HG02763 (cell line): ENCODE data around the gene ACSL5.
"Not testable (repeated sequence)": the region's sequence is repeated elsewhere in the genome, so short reads cannot be mapped to it uniquely, and the experiment has no call there.

Experiments
- ATAC-seq: cut with Tn5 transposase; IDR thresholded peaks from one replicate; pipeline ENCODE4 v1.9.1; 2021; ENCODE audit warnings: mild to moderate bottlenecking, moderate library complexity; ENCODE audit not compliant: unreplicated experiment

The ACSL5 gene

DNA sequence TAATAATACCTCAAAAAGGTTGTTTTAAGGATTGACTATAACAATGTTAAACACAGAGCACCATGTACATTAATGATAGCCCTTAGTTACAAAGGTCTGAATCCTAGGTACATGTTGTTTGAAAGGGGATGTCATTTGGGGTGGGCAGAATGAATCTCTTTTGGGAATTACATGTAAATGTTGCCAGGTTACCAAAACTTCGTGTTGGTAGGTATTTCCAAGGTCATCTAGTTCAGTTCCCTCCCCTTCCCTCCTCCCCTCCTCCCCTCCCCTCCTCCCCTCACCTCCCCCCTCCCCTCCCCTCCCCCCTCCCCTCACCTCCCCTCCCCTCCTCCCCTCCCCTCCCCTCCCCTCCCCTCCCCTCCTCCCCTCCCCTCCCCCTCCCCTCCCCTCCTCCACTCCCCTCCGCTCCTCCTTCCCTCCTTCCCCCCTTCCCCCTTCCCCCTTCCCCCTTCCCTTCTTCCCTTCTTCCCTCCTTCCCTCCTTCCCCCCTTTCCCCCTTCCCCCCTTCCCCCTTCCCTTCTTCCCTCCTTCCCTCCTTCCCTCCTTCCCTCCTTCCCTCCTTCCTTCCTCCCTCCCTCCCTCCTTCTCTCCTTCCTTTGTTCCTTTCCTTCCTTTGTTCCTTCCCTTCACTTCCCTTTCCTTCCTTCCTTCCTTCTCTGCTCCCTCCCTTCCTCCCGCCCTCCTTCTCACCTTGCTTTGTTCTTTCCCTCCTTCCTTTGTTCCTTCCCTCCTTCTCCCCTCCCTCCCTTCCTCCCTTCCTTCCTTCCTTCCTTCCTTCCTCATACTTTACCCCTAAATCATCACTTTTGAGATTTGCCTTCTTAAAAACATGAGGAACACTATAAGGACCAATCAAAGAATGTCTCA lies 81.2 kb downstream of the ACSL5 start:
- ATAC-seq: no peak

DNA sequence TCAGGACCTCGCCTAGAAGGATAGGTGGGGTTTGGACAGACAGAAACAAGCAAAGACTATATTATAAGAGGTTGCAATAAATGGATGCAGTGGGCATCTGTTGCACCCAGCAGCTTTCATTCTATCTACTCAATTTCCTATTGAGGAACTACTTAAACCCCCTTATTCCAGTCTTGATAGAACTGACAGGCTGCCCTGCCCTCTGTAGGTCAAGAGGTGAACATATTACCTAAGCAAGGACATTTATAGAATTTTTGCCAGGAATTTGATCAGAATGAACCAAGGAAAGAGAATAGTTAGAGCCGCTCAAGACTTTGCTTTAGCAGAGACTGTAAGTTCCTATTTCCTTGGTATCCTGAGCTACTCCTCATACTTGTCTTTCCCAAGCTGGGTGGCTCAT lies 82.6 kb downstream of the ACSL5 start:
- ATAC-seq: no peak

DNA sequence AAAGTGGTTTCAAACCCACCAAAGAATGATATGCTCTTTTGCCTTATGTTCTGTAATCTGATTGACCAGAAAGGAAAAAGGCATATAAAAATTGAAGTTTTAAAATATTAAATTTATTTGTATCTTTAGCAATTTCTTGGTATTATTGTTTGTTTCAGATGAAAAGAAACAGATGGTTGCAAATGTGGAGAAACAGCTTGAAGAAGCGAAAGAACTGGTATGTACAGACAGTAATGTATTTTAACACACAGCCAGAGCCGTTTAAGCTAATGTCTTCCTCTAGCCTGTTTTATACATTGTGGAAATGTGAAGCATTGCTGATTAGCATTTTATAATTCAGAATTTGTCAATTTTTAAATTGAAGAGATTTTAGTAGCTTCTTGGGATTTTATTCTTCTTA lies 86.5 kb downstream of the ACSL5 start:
- ATAC-seq: no peak

DNA sequence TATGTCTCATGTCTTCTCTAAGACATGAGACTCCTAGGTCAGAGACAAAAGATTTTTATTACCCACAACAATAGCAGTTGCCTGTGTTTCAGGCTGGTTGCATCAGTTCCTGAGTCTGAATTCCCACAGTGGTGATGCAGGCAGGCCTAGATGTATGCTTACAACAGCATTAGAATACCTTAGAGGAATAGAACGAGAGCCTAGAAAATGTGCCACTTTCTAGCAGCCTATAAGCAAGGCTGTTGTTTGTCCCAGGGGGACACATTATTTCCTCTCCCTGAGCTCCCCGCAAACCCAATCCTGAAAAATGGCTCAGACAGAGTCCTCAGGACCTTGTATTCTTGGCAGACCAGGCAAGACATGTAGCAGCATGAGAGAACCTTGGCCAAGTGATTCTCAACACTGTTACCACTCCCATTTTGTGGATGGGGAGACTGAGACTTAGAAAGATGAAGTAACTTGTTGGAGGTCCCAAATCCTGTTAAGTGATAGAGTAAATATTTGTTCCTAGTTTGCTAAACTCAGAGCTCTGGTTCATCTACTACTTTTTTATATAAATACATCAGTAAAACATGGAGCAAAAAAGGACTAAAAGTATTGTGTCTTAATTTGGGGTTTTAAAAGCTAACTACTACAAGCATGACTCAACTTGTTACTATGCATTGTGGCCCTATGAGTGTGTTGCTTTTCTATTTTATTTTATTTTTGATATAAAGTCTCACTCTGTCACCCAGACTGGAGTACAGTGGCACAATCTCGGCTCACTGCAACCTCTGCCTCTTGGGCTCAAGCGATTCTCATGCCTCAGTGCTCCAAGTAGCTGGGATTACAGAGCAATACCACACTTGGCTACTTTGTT lies 87.3 kb downstream of the ACSL5 start:
- no peak for ATAC-seq

DNA sequence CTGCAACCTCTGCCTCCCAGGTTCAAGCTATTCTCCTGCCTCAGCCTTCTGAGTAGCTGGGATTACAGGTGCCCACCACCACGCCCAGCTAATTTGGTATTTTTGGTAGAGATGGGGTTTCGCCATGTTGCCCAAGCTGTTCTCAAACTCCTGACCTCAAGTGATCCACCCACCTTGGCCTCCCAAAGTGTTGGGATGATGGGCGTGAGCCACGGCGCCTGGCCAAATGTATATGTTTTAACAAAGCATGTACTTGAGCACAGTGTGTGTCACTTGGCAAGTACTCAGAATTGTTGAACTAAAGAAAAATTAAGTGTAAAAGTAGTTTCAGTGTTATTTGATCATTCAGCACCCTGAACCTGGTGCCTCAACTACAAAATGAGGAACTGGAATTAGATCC lies 90.2 kb downstream of the ACSL5 start:
- not testable (repeated sequence) for ATAC-seq

DNA sequence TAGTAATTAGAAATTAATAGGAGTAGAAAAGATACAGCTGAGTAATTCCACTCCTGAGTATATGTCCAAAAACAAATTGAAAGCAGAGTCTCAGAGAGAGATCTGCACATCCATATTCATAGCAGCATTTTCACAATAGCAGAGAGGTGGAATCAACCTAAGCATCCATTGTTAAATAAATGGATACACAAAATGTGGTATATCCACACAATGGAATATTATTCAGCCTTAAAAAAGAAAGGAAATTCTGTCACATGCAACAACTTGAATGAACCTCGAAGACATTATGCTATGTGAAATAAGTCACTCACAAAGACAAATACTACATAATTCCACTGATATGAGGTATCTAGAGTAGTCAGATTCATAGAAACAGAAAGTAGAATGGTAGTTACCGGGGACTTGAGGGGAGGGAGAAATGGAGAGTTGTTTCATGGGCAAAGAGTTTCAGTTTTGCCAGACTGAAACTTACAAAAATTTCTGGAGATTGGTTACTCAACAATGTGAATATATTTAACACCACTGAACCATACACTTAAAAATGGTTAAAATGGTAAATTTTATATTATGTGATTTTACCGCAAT lies 91.5 kb downstream of the ACSL5 start:
- ATAC-seq: no peak

DNA sequence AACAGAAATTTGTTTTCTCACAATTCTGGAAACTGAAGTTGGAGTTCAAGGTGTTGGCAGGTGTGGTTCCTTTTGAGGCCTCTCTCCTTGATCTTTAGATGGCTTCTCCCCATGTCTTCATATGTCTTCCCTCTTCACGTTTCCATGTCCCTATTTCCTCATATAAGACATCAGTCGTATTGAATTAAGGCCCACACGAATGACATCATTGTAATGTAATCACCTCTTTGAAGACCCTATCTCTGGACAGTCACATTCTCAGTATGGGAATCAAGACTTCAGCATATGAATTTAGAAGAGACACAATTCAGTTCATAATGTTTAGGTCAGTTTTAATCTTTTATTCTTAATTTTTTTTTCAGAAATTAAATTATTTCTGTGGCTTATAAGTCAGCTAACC lies 92.9 kb downstream of the ACSL5 start:
- ATAC-seq: no peak

DNA sequence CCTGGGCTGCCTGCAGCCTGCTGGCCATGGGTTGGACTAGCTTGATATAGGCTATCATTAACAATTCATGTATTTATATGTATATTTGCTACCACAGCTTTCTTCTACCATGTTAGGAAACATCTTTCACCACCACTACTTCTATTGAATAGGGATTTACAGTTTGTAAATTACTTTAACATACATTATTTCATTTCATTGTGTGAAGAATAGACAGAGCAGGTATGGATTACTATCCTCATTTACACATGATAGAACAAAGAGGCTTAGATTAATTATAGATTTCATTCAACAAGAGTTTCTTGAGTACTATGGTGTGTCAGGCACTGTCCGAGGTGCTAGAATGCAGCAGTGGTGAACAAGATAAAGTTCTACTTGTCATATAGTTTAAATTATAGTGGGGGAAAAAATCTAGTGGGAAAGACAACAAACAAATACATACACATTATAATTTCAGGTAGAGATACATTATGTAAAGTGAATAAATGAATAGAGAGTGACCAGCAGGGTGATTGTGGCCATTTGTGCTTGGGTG lies 93.7 kb downstream of the ACSL5 start:
- no peak for ATAC-seq

DNA sequence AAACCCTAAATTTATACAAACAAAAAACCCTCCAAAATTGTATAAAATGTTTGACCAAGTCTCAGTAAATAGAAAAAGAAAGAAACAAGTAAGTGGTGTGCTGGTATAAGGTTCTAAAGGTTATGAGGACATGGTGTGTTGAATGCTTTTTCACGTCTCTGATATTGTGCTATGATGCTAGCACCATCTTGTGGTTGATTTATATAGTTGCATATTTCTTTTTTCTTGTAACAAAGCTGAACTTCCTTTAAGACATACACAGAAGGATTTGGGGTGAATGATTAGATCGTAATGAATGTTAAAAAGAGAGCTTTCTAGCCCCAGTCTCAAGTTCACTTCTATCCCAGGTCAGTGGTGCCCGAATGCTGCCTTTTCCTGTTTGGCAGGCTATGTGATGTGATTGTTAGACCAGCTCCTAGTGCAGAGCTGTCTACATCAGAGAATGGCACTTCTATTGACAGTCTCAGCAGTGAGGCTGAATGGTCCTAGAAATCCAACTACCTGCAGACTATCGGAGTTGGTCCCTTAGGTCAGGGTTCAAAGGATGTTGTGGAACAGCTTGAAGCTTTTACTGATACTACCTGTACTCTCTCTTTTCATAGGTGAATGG lies 98.1 kb downstream of the ACSL5 start:
- peak; percentile 53 for ATAC-seq

DNA sequence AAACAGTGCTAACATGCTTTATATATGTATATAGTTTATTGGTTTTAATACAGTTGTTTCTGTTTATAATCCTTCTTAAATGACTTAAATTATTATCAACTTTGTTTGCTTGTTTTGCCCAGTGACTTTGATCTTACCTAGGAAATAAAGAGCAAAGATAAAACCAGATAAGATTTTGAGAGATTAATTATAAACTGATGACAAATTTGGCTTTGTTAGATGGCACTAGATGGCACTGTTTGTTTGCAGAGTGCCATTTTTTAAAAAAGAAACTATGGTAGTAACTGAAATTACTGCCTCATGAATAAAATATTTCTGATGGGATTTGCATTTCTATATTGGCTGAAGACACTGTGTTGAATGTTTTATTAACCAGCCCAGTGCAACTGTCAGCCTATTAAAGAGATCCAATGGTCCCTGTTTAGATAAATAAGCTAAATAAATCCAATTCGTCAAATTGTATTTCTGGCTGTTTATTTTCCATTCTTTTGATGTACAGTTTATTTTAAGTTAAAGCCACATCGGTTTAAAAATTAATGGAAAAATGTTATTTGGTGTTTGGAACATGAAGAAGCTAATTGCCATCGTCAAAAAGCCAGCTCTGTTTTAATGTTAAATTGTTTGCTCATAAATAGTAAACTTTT lies 101.8 kb downstream of the ACSL5 start:
- ATAC-seq: no peak
